Heart left ventricle (tissue), 13 donors: ENCODE results near the gene FHIP2A.
"Not testable (repeated sequence)": the region's sequence is repeated elsewhere in the genome, so short reads cannot be mapped to it uniquely, and the experiment has no call there.

Experiments
- POLR2A ChIP-seq, 2 donors: fragments of 450-650 bp; IDR thresholded peaks; one replicate each; pipeline ENCODE4 v1.6.1; 2017; ENCODE audit warnings: antibody characterized with exemption in 2 of 2, mild to moderate bottlenecking in 2 of 2, moderate library complexity in 2 of 2
- TF ChIP-seq, protein P1 (sequence below), 12 donors: fragments of 200-600 bp; sonication (generic) in 4 of 12; IDR thresholded peaks; one replicate each; pipeline versions ENCODE4 v1.5.0 to v1.8.0; 2018 to 2022; ENCODE audit warnings: antibody characterized with exemption in 12 of 12, mild to moderate bottlenecking in 5 of 12
- donor health status: ischemic (EF 13 %, LVEDD 7.1; RV severe dilation, severe dysfunction).
- donor health status: DM: no; HTN: yes; CAD: no.
- donor health status: DM: no; HTN: no; CAD: no.
- donor health status: ischemic (EF 25% LVEDD 6.9; RV normal size, moderate dysfunction).
- donor health status: ischemic (EF 25% LVEDD 5.7; RV mildly dilated, moderate dysfunction).
- donor health status: ischemic (EF 35%, LVEDD 5.7; RV mildly dilated, moderate dysfunction).
- donor health status: nonischemic (EF 11% LVEDD 7.7; RV severe dilation, severe dysfunction).
- donor health status: DM: yes; HTN: yes; CAD: no.
- donor health status: PGD.
- donor health status: ischemic (EF 29% LVEDD 5.4; RV normal size, mild dysfunction).
- donor health status: nonischemic (EF 23%, LVEDD 6.1; RV moderate dilation, normal function).

DNA sequence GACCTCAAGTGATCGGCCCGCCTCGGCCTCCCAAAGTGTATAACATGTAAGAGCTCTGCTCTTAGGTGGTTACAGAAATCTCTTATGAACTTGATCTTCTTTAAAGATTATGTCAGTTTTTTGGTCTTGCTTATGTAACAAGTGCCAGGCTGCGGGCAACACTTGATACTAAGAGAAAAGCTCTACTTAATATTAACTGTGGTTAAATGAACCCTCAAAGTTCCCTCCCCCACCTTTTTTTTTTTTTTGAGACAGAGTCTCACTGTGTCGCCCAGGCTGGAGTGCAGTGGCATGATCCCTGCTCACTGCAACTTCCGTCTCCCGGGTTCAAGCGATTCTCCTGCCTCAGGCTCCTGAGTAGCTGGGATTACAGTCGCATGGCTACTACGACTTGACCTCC is 25.9 kb downstream of the FHIP2A start:
- not testable (repeated sequence) for TF ChIP-seq POLR2A (IDR thresholded peaks at IDR 0.05)
- TF ChIP-seq, protein P1, sequence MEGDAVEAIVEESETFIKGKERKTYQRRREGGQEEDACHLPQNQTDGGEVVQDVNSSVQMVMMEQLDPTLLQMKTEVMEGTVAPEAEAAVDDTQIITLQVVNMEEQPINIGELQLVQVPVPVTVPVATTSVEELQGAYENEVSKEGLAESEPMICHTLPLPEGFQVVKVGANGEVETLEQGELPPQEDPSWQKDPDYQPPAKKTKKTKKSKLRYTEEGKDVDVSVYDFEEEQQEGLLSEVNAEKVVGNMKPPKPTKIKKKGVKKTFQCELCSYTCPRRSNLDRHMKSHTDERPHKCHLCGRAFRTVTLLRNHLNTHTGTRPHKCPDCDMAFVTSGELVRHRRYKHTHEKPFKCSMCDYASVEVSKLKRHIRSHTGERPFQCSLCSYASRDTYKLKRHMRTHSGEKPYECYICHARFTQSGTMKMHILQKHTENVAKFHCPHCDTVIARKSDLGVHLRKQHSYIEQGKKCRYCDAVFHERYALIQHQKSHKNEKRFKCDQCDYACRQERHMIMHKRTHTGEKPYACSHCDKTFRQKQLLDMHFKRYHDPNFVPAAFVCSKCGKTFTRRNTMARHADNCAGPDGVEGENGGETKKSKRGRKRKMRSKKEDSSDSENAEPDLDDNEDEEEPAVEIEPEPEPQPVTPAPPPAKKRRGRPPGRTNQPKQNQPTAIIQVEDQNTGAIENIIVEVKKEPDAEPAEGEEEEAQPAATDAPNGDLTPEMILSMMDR (IDR thresholded peaks at IDR 0.05) = not testable (repeated sequence)
